ENCODE data around the gene GUCA2B.

GUCA2B gene

DNA sequence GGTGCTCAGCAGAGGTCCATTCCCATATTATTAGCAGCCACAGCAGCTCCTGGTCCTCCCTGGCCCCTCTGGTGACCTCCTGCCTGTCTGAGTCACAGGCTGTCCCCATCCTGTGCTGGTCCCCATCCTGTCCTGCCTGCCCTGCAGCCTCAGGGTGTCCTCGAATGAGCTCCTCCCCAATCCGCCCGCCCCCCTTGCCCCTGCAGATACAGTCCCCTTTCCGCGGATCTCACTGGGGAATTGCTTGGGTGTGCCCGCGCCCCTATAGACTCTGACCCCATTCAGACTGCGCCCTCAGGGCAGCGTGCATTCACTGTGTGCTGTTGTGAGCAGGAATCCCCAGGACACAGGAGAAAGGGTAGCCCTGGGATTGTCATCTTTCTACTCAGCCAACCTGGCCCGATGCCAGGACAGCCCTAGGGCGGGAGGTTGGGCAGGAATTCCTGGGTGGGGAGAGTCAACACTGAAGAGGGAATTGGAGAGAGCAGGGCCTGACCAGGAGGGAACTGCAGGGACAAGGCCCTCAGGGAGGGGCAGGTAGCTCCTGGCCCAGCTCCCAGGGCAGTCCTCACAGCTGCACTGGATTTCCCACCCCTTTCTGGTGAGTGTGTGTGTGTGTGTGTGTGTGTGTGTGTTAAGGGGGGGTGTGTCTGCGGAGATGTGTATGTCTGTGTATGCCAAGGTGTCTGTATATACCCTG is 12.5 kb downstream of the GUCA2B start:
- TF ChIP-seq, protein P1, sequence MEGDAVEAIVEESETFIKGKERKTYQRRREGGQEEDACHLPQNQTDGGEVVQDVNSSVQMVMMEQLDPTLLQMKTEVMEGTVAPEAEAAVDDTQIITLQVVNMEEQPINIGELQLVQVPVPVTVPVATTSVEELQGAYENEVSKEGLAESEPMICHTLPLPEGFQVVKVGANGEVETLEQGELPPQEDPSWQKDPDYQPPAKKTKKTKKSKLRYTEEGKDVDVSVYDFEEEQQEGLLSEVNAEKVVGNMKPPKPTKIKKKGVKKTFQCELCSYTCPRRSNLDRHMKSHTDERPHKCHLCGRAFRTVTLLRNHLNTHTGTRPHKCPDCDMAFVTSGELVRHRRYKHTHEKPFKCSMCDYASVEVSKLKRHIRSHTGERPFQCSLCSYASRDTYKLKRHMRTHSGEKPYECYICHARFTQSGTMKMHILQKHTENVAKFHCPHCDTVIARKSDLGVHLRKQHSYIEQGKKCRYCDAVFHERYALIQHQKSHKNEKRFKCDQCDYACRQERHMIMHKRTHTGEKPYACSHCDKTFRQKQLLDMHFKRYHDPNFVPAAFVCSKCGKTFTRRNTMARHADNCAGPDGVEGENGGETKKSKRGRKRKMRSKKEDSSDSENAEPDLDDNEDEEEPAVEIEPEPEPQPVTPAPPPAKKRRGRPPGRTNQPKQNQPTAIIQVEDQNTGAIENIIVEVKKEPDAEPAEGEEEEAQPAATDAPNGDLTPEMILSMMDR (IDR thresholded peaks at IDR 0.05; ENCODE audit: low read depth, low read length): no peak
- H3K36me3 ChIP-seq: no peaks in the 10 kb centered on the region
- no peak overlapping the region for H3K4me3 ChIP-seq (ENCODE audit: low read depth, low read length)
- no peaks in the 10 kb centered on the region for H3K4me1 ChIP-seq
- H3K9me3 ChIP-seq: no peaks in the 10 kb centered on the region
- no peaks in the 10 kb centered on the region for H3K27me3 ChIP-seq
- peak; percentile 77 for DNase-seq

DNA sequence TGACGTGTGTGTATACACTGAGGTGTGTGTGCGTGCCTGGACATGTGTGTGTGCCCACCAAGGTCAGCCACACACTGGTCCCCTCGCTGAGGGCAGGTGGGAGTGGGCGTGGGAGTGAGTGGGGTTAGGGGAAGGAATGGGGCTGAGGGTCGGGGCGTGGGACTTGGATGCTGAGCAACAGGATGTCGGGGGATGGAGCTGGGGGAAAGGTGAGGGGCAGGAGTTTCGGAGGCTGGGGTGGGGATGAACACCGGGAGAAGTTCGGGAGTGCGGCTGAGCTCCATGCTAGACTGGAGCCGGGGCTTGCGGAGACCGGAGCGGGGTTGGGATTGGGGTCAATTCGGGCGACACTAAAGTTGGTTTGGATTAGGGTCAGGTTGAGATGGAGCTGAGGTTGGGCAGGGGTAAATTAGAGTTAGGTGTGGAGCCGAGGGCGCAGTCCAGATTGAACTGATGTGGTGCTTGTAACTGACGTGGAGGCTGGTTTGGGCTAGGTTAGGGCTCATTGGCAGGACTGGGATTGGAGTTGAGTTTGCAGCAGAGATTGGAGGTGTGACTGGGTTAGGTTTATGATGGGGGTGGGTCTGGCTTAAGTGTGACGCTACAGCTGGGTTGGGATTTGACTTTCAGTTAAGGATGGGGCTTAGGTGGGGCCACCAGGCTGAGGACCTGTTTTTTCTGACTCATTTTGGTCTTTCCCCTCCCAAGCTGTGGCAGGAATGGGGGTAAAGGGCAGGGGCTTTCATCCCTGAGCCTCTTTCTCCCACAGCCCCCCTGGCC is 14.6 kb downstream of the GUCA2B start:
- no peak for DNase-seq
- Histone ChIP-seq H3K27me3 (no peaks in the 10 kb centered on the region), H3K36me3 (no peaks in the 10 kb centered on the region), H3K4me1 (no peaks in the 10 kb centered on the region), H3K9me3 (no peaks in the 10 kb centered on the region), H3K4me3 (ENCODE audit: low read depth, low read length) (no peak overlapping the region)
- TF ChIP-seq, protein P1 (IDR thresholded peaks at IDR 0.05; ENCODE audit: low read depth, low read length): no peak

DNA sequence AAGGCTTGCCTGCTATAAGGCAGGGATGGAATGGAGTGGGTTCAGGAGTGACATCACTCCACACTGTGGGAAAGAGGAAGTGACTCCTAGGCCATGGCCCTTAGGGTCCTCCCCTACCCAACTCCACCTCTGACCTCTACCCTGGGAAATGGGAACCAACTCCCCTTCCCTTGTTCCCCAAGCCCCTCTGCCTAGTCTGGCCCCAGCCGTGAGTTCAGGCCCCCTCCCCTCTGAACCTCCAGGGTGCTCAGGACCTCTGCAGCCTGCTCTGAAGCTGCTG is 15.1 kb downstream of the GUCA2B start:
- no peak for DNase-seq
- no peaks in the 10 kb centered on the region for H3K4me1 ChIP-seq

GRCh38 chr1:42168763-42169162 is 15.6 kb downstream of the GUCA2B start:
- no peaks in the 10 kb centered on the region for H3K27me3 ChIP-seq
- H3K4me1 ChIP-seq: no peaks in the 10 kb centered on the region
- no peak overlapping the region for H3K4me3 ChIP-seq (ENCODE audit: low read depth, low read length)
- H3K36me3 ChIP-seq: no peaks in the 10 kb centered on the region
- TF ChIP-seq, protein P1 (IDR thresholded peaks at IDR 0.05; ENCODE audit: low read depth, low read length): no peak
- H3K9me3 ChIP-seq: no peaks in the 10 kb centered on the region
- DNase-seq: no peak

More for the DNA sequence above, 15.1 kb downstream of the GUCA2B start:
- Histone ChIP-seq H3K36me3 (no peaks in the 10 kb centered on the region), H3K27me3 (no peaks in the 10 kb centered on the region), H3K4me3 (ENCODE audit: low read depth, low read length) (no peak overlapping the region), H3K9me3 (no peaks in the 10 kb centered on the region)
- TF ChIP-seq, protein P1 (IDR thresholded peaks at IDR 0.05; ENCODE audit: low read depth, low read length): no peak

- no peak overlapping the region for H3K4me3 ChIP-seq (ENCODE audit: low read depth, low read length)
- no peaks in the 10 kb centered on the region for H3K4me1 ChIP-seq
- DNase-seq: no peak
- H3K36me3 ChIP-seq: no peaks in the 10 kb centered on the region
- H3K27me3 ChIP-seq: no peaks in the 10 kb centered on the region
- no peaks in the 10 kb centered on the region for H3K9me3 ChIP-seq
- TF ChIP-seq, protein P1 (IDR thresholded peaks at IDR 0.05; ENCODE audit: low read depth, low read length): no peak
Observed at GRCh38 chr1:42170779-42171621, 17.8 kb downstream of the GUCA2B start.

Measured in BE2C (cell line).